ENCODE measurements around the gene UBE2H. TPM values are rescaled to one million over a fixed set of nuclear protein-coding genes. Genes with fewer than 3 reads are reported as not detected.

UBE2H gene
- total and polyA plus RNA-seq, 2 experiments from 2014 or later = 73.4 to 98.9 TPM

DNA sequence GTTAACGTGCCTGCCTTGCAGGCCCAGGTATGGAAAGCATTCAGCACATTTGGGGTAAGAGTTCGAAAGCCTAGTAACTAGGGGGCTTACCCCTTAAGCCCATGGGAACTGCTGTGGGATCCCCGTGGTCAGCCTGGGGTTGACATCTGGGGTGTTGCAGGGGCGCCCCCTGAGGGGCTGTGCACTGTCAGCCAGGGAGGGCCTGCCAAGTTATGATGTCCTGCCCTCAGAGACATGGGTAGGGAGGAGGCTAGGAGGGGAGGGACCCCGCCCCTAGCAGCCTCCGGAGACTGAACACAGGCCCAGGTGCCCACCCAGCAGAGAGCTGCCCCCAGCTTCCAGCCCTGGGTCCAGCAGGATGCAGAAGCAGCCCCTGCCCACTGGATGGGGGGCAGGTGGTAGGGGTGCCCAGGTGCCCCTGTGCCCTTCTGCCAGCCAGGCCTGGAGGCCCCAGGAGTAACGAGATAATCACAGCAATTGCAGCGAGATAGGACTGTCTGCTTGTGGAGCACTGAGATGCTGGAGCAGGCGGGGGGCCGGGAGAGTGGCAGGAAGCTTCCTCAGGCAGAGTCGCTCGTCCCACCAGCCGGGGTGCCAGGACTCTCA is 153.3 kb downstream of the UBE2H start:
- no peak overlapping the region for H3K4me2 ChIP-seq
- H3K36me3 ChIP-seq (replicated peaks; ENCODE audit: insufficient read depth, low read depth) = no peaks in the 10 kb centered on the region
- no peak overlapping the region for H3K4me3 ChIP-seq
- H3K79me2 ChIP-seq = no peaks in the 10 kb centered on the region
- no peak overlapping the region for H3K27ac ChIP-seq
- H2AFZ ChIP-seq = no peak overlapping the region
- H3K9me3 ChIP-seq (ENCODE audit: low read depth) = no peaks in the 10 kb centered on the region
- H3K4me1 ChIP-seq (ENCODE audit: insufficient read depth) = no peaks in the 10 kb centered on the region
- no peaks in the 10 kb centered on the region for H4K20me1 ChIP-seq (ENCODE audit: insufficient read depth, poor library complexity, severe bottlenecking)
- no peaks in the 10 kb centered on the region for H3K27me3 ChIP-seq
- H3K9me2 ChIP-seq (replicated peaks; ENCODE audit: insufficient read depth) = no peaks in the 10 kb centered on the region
- TF ChIP-seq CTCF (IDR thresholded peaks at IDR 0.05; ENCODE audit: poor library complexity) = no peak
- no peak for TF ChIP-seq EZH2phosphoT487 (IDR thresholded peaks at IDR 0.05; ENCODE audit: low read depth, severe bottlenecking, unreplicated experiment)
- TF ChIP-seq EZH2 (IDR thresholded peaks at IDR 0.05; ENCODE audit: borderline replicate concordance) = no peak
- WGBS (ENCODE audit: low lambda C conversion rate, missing lambda C conversion rate) = 81% methylated on average over 13 of the region's 13 CpGs
- no peak for DNase-seq (ENCODE audit: low spot score)

DNA sequence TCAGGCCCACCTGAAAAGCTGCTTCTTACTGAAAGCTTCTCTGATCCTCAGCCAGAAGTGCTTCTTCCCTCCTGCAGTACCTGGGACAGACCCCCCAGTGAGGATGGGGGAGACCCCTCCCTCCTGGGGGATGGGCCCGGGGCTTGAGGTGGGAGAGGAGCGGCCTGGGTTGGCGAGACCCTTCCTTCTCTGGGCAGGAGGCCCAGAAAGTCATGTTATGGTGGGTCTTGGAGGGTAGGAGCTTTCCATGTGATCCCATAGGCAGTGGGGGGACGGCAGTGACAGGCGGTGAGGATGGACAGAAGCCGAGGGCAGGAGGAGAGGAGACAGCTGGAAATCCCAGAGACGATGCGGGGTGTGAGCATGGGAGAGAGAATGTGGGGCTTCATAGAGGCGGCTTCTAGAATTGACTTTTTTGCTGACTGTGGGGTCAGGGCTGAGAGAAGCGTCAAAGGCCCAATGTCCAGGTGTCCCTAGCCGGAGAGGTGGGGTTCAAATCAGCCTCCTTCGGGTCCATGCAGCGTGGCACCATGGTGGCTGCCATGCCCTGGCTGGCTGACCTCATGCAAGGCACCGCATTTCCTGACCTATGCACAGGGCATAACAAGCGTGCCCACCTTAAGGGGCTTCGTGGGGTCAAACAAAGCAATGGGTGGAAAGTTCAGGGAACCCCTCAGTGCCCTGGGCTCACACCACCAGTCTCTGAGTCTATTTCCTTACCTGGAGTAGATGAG is 154.0 kb downstream of the UBE2H start:
- no peaks in the 10 kb centered on the region for H3K9me3 ChIP-seq (ENCODE audit: low read depth)

GRCh38 chr7:129797214-129797789 is 155.5 kb downstream of the UBE2H start:
- Histone ChIP-seq H3K79me2 (no peaks in the 10 kb centered on the region), H4K20me1 (ENCODE audit: insufficient read depth, poor library complexity, severe bottlenecking) (no peaks in the 10 kb centered on the region), H3K9me2 (replicated peaks; ENCODE audit: insufficient read depth) (no peaks in the 10 kb centered on the region), H3K4me1 (ENCODE audit: insufficient read depth) (no peaks in the 10 kb centered on the region), H3K27ac (no peak overlapping the region), H3K36me3 (replicated peaks; ENCODE audit: insufficient read depth, low read depth) (no peaks in the 10 kb centered on the region), H2AFZ (no peak overlapping the region), H3K4me3 (no peak overlapping the region), H3K9me3 (ENCODE audit: low read depth) (no peaks in the 10 kb centered on the region), H3K4me2 (no peak overlapping the region), H3K27me3 (no peaks in the 10 kb centered on the region)
- no peak for DNase-seq (ENCODE audit: low spot score)
- 51% methylated on average over 5 of the region's 7 CpGs for WGBS (ENCODE audit: low lambda C conversion rate, missing lambda C conversion rate)
- TF ChIP-seq EZH2phosphoT487 (IDR thresholded peaks at IDR 0.05; ENCODE audit: low read depth, severe bottlenecking, unreplicated experiment) (no peak), EZH2 (IDR thresholded peaks at IDR 0.05; ENCODE audit: borderline replicate concordance) (no peak), CTCF (IDR thresholded peaks at IDR 0.05; ENCODE audit: poor library complexity) (no peak)

More for the DNA sequence above, 154.0 kb downstream of the UBE2H start:
- Histone ChIP-seq H3K4me3 (no peak overlapping the region), H3K79me2 (no peaks in the 10 kb centered on the region), H3K9me2 (replicated peaks; ENCODE audit: insufficient read depth) (no peaks in the 10 kb centered on the region), H3K36me3 (replicated peaks; ENCODE audit: insufficient read depth, low read depth) (no peaks in the 10 kb centered on the region), H3K27me3 (no peaks in the 10 kb centered on the region), H2AFZ (no peak overlapping the region), H3K27ac (no peak overlapping the region), H3K4me2 (no peak overlapping the region), H4K20me1 (ENCODE audit: insufficient read depth, poor library complexity, severe bottlenecking) (no peaks in the 10 kb centered on the region), H3K4me1 (ENCODE audit: insufficient read depth) (no peaks in the 10 kb centered on the region)
- 96% methylated on average over 16 of the region's 16 CpGs for WGBS (ENCODE audit: low lambda C conversion rate, missing lambda C conversion rate)
- no peak for TF ChIP-seq CTCF (IDR thresholded peaks at IDR 0.05; ENCODE audit: poor library complexity)
- no peak for TF ChIP-seq EZH2phosphoT487 (IDR thresholded peaks at IDR 0.05; ENCODE audit: low read depth, severe bottlenecking, unreplicated experiment)
- TF ChIP-seq EZH2 (IDR thresholded peaks at IDR 0.05; ENCODE audit: borderline replicate concordance) = no peak
- no peak for DNase-seq (ENCODE audit: low spot score)
